Kidney (tissue), 14 donors: ENCODE data around the gene BMS1. TPM values are rescaled to one million over a fixed set of nuclear protein-coding genes. Genes with fewer than 3 reads are reported as not detected.

Experiments used
- DNase-seq, 5 donors: peaks; one replicate each; pipeline ENCODE4 v3.0.0-alpha.2; 2013 to 2020
- FAIRE-seq: peaks from 2 replicates; lab custom pipeline; 2012; peaks lifted over from hg19 to GRCh38; lab: Jason Lieb, UNC
- H3K27ac ChIP-seq, 2 donors: one replicate each; pipeline ENCODE4 v1.7.0; 2013; ENCODE audit warnings: low read depth in 2 of 2, low read length in 2 of 2, inconsistent platforms in 1 of 2
- H3K27me3 ChIP-seq: one replicate; pipeline ENCODE4 v1.7.1; 2013; ENCODE audit warnings: low read length, inconsistent platforms; ENCODE audit not compliant: control insufficient read depth, insufficient read depth
- H3K36me3 ChIP-seq, 3 donors: one replicate each; pipeline versions ENCODE4 v1.7.0 to v1.7.1; 2013; ENCODE audit warnings: low read length in 3 of 3, control low read depth in 1 of 3, inconsistent platforms in 1 of 3; ENCODE audit not compliant: insufficient read depth in 3 of 3, control insufficient read depth in 2 of 3
- H3K4me1 ChIP-seq, 3 donors: one replicate each; pipeline versions ENCODE4 v1.7.0 to v1.7.1; 2013; ENCODE audit warnings: low read length in 3 of 3, inconsistent platforms in 1 of 3, low read depth in 1 of 3; ENCODE audit not compliant: control insufficient read depth in 2 of 3, insufficient read depth in 2 of 3
- H3K4me3 ChIP-seq, 3 donors: one replicate each; pipeline versions ENCODE4 v1.7.0 to v1.8.1; 2013; ENCODE audit warnings: low read length in 3 of 3, control low read depth in 1 of 3, inconsistent platforms in 1 of 3
- H3K9ac ChIP-seq, 3 donors: one replicate each; pipeline versions ENCODE4 v1.7.0 to v1.7.1; 2013; ENCODE audit warnings: low read length in 3 of 3, control low read depth in 1 of 3, inconsistent platforms in 1 of 3
- H3K9me3 ChIP-seq, 3 donors: one replicate each; pipeline versions ENCODE4 v1.7.0 to v1.7.1; 2013; ENCODE audit warnings: low read length in 3 of 3, control low read depth in 1 of 3, inconsistent platforms in 1 of 3; ENCODE audit not compliant: control insufficient read depth in 2 of 3, insufficient read depth in 1 of 3
- intact Hi-C: fragments of 100-400 bp; cut with DNase I; formaldehyde crosslinking; loops from one replicate; pipeline ENCODE4 v1.11.1; 2022
- polyA plus RNA-seq: library from polyadenylated mRNA; stranded (reverse); fragments of 350-450 nt; fragmentation: Illumina TruSeq; extraction: RNeasy Lipid Tissue Mini Kit (QIAGEN cat#74804); gene quantifications from one replicate; pipeline ENCODE4 v1.2.3, GENCODE V29; 2014; ENCODE audit warnings: low read depth, low replicate concordance; ENCODE audit not compliant: insufficient read depth
- total RNA-seq: library from RNA; stranded (reverse); fragmentation: NEBNext Ultra II Directional; extraction: Animal tissue kit (Norgen Biotek cat#: 25700); gene quantifications from one replicate; pipeline ENCODE4 v1.2.1, GENCODE V29; 2021
- TF ChIP-seq, protein P1 (sequence below): IDR thresholded peaks from 3 replicates; pipeline ENCODE4 v1.5.1; 2012; ENCODE audit warnings: mild to moderate bottlenecking, moderate library complexity, borderline replicate concordance; ENCODE audit not compliant: insufficient read depth; ENCODE audit errors: extremely low read depth
- donor health status: control.
- donor health status: control.
- donor health status: control.
- donor health status: control.
- donor health status: control.
- donor health status: DM: yes; HTN: yes; CAD: no.
- donor health status: Normal renal cell carcinoma (clear cell type).

The BMS1 gene
- total and polyA plus RNA-seq, 2 donors from 2014 or later = 6.0 to 14.1 TPM

GRCh38 chr10:42769173-42769572 lies 13.4 kb upstream of the BMS1 start:
- Histone ChIP-seq H3K27me3 (no peaks in the 10 kb centered on the region), H3K9ac (no peak overlapping the region), H3K9me3 (peaks cover 0 to 2% (median 0%) of the 10 kb centered on the region in 3 donors), H3K36me3 (no peaks in the 10 kb centered on the region), H3K27ac (no peak overlapping the region), H3K4me3 (no peak overlapping the region), H3K4me1 (no peaks in the 10 kb centered on the region)
- DNase-seq = no peak
- intact Hi-C loops = no loop called here
- FAIRE-seq = no peak
- TF ChIP-seq, protein P1, sequence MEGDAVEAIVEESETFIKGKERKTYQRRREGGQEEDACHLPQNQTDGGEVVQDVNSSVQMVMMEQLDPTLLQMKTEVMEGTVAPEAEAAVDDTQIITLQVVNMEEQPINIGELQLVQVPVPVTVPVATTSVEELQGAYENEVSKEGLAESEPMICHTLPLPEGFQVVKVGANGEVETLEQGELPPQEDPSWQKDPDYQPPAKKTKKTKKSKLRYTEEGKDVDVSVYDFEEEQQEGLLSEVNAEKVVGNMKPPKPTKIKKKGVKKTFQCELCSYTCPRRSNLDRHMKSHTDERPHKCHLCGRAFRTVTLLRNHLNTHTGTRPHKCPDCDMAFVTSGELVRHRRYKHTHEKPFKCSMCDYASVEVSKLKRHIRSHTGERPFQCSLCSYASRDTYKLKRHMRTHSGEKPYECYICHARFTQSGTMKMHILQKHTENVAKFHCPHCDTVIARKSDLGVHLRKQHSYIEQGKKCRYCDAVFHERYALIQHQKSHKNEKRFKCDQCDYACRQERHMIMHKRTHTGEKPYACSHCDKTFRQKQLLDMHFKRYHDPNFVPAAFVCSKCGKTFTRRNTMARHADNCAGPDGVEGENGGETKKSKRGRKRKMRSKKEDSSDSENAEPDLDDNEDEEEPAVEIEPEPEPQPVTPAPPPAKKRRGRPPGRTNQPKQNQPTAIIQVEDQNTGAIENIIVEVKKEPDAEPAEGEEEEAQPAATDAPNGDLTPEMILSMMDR = no peak

GRCh38 chr10:42769673-42770072 lies 12.9 kb upstream of the BMS1 start:
- Histone ChIP-seq H3K36me3 (no peaks in the 10 kb centered on the region), H3K27me3 (no peaks in the 10 kb centered on the region), H3K9ac (no peak overlapping the region), H3K27ac (no peak overlapping the region), H3K4me1 (no peaks in the 10 kb centered on the region), H3K4me3 (no peak overlapping the region), H3K9me3 (peaks cover 0 to 2% (median 0%) of the 10 kb centered on the region in 3 donors)
- DNase-seq (no peak), FAIRE-seq (no peak)
- intact Hi-C loops = no loop called here
- TF ChIP-seq, protein P1 = no peak

DNA sequence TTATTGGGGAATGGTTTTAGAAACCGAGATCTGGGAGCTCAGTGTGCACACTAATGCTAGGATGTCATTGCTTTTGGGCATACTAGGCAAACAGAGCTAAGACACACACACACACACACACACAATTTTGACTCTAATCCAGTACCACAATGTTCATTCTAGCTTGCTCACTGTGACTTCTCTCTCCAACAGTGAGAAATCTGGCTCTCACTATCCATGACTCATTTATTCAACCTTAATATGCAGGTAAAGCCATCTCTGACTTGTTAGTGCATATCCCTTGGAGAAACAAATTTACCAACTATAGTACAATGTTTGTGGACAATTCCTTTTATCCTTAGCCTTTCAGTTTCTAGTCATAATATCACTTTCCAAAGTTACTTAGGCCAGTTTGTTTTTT lies 5.9 kb upstream of the BMS1 start:
- H3K9ac ChIP-seq = no peak overlapping the region
- no peak overlapping the region for H3K27ac ChIP-seq
- H3K4me1 ChIP-seq = peaks cover 0 to 2% (median 0%) of the 10 kb centered on the region in 3 donors
- H3K4me3 ChIP-seq = no peak overlapping the region
- intact Hi-C loops = no loop called here
- TF ChIP-seq, protein P1 = no peak
- FAIRE-seq = no peak
- no peaks in the 10 kb centered on the region for H3K36me3 ChIP-seq
- H3K9me3 ChIP-seq = peaks cover 0 to 2% (median 0%) of the 10 kb centered on the region in 3 donors
- no peak for DNase-seq
- H3K27me3 ChIP-seq = no peaks in the 10 kb centered on the region

DNA sequence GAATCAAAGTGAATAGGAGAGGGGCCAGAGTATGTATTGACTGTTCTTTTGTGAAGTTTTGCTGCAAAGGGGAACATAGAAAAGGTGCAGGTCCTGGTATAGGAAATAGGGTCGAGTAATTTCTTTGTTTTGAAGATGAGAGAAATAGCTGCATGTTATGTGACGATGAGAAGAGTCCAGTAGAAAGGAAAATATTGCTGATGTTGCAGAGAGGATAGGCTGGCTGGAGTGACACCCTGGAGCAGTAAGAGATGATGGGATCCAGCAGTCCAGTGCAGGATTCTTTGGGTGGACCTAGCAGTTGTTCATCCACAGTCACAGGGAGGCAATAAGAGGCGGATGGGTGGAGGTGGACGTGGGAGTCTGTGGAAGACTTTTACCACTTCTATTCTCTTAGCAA lies 2.1 kb upstream of the BMS1 start:
- no peak overlapping the region for H3K9ac ChIP-seq
- TF ChIP-seq, protein P1 = no peak
- intact Hi-C loops = no loop called here
- H3K27me3 ChIP-seq = no peaks in the 10 kb centered on the region
- H3K9me3 ChIP-seq = no peaks in the 10 kb centered on the region
- H3K4me3 ChIP-seq = no peak overlapping the region
- peaks cover 0 to 10% (median 6%) of the 10 kb centered on the region in 3 donors for H3K4me1 ChIP-seq
- no peak overlapping the region for H3K27ac ChIP-seq
- DNase-seq (no peak), FAIRE-seq (no peak)
- H3K36me3 ChIP-seq = peaks cover 0 to 11% (median under 1%) of the 10 kb centered on the region in 3 donors
